H1 (cell line): ENCODE results near the gene NPR2.

Experiments
- CTCF ChIP-seq, 3 experiments: IDR thresholded peaks; 1 replicate in 2 of 3; 2 replicates in 1 of 3; pipeline versions ENCODE4 v1.5.1 to v1.6.1; 2011; ENCODE audit warnings: low read length in 3 of 3, mild to moderate bottlenecking in 3 of 3, inconsistent platforms in 2 of 3, low read depth in 1 of 3, moderate library complexity in 1 of 3; ENCODE audit not compliant: insufficient read depth in 1 of 3; ENCODE audit errors: control extremely low read depth in 1 of 3
- EP300 ChIP-seq, 2 experiments: IDR thresholded peaks; 1 replicate in 1 of 2; 2 replicates in 1 of 2; pipeline ENCODE4 v1.6.1; 2011 to 2012; ENCODE audit warnings: low read depth in 2 of 2, low read length in 2 of 2, mild to moderate bottlenecking in 2 of 2, borderline replicate concordance in 1 of 2, inconsistent platforms in 1 of 2, moderate library complexity in 1 of 2
- POLR2AphosphoS5 ChIP-seq: IDR thresholded peaks from 2 replicates; pipeline ENCODE4 v1.6.1; 2011; ENCODE audit warnings: low read depth, low read length
- RFX5 ChIP-seq: IDR thresholded peaks from 2 replicates; pipeline ENCODE4 v1.6.1; 2011; ENCODE audit warnings: low read depth, low read length, improper control_type of control experiment, borderline replicate concordance
- RNF2 ChIP-seq: fragments of 200-900, 300-1000 bp; sonication (generic); IDR thresholded peaks from 2 replicates; pipeline ENCODE4 v1.7.1; 2016; ENCODE audit warnings: borderline replicate concordance, low read depth, mild to moderate bottlenecking, antibody characterized with exemption, low read length; ENCODE audit not compliant: poor library complexity, severe bottlenecking; ENCODE audit errors: missing control alignments
- SRF ChIP-seq: IDR thresholded peaks from 2 replicates; pipeline ENCODE4 v1.6.1; 2011; ENCODE audit warnings: mild to moderate bottlenecking, low read depth, low read length, moderate library complexity
- YY1 ChIP-seq: IDR thresholded peaks from 2 replicates; pipeline ENCODE4 v1.6.1; 2011; ENCODE audit warnings: low read depth, mild to moderate bottlenecking, low read length

DNA sequence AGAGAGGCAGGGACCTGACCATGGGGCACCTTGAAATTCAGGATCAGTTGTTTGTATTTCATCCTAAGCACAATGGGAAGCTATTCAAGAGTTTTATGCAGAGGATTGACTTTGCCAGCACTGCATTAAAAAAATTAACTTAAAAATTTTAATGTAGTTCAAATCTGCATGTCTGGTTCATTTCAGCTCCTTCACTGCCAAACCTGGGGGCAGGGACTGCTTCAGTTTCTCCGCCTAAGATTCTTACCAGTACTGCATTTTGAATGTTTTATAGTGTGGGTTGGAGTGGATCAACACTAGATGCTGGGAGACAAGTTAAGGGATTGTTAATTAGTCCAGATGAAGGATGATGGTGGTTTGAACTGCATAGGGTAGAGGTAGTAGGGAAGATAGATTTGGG, 21.6 kb upstream of the NPR2 start:
- TF ChIP-seq CTCF (IDR thresholded peaks at IDR 0.05; ENCODE audit: control extremely low read depth in 1 of 3, insufficient read depth in 1 of 3, low read depth in 1 of 3, low read length in 3 of 3): no peak
- no peak for TF ChIP-seq EP300 (IDR thresholded peaks at IDR 0.05; ENCODE audit: borderline replicate concordance in 1 of 2, low read depth in 2 of 2, low read length in 2 of 2)
- TF ChIP-seq RNF2: no peak
- TF ChIP-seq RFX5: no peak
- TF ChIP-seq SRF: no peak
- TF ChIP-seq POLR2AphosphoS5: no peak
- TF ChIP-seq YY1: no peak
